HEK293T (cell line): ENCODE data around the gene FRZB.

Experiments used
- BHLHE40 ChIP-seq: fragments of 450-650 bp; IDR thresholded peaks from 2 replicates; pipeline ENCODE4 v1.6.1; 2016; ENCODE audit warnings: mild to moderate bottlenecking, moderate library complexity, borderline replicate concordance
- ELF4 ChIP-seq: fragments of 450-650 bp; IDR thresholded peaks from 2 replicates; pipeline ENCODE4 v1.6.1; 2017; ENCODE audit warnings: antibody characterized with exemption
- FOXA1 ChIP-seq: fragments of 450-650 bp; IDR thresholded peaks from 2 replicates; pipeline ENCODE4 v1.6.1; 2016; ENCODE audit warnings: mild to moderate bottlenecking
- FOXM1 ChIP-seq: fragments of 450-650 bp; IDR thresholded peaks from 2 replicates; pipeline ENCODE4 v1.6.1; 2017; ENCODE audit warnings: mild to moderate bottlenecking, borderline replicate concordance
- HDGF ChIP-seq: fragments of 450-650 bp; IDR thresholded peaks from 2 replicates; pipeline ENCODE4 v1.6.1; 2017; ENCODE audit warnings: antibody characterized with exemption, borderline replicate concordance
- NFRKB ChIP-seq: fragments of 450-650 bp; IDR thresholded peaks from 2 replicates; pipeline ENCODE4 v1.6.1; 2016; ENCODE audit warnings: mild to moderate bottlenecking, moderate library complexity
- SP1 ChIP-seq: fragments of 450-650 bp; IDR thresholded peaks from 2 replicates; pipeline ENCODE4 v1.6.1; 2017
- SUZ12 ChIP-seq: fragments of 450-650 bp; IDR thresholded peaks from 2 replicates; pipeline ENCODE4 v1.6.1; 2016; ENCODE audit warnings: mild to moderate bottlenecking
- TARDBP ChIP-seq: fragments of 450-650 bp; IDR thresholded peaks from 2 replicates; pipeline ENCODE4 v1.6.1; 2016
- ZNF384 ChIP-seq: fragments of 450-650 bp; IDR thresholded peaks from 2 replicates; pipeline ENCODE4 v1.6.1; 2016

DNA sequence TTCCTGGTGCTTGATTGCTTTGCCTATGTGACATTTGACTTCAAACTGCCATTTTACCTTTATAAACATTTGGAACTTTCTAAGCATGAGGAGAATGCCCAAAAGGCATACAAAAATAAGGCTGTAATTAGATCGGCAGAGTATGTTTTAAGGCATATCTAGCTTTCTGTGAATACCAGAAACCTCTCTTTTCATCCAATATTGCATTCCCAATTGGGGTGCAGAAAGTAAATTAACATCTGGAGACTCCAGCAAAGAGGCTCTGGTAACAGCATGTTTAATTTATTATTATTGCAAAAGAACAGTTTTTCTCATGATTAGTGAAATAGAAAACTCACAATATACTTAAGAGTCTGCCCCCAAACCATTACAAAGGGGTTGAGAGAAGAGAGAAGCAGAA is 32.1 kb downstream of the FRZB start:
- no peak for TF ChIP-seq FOXA1
- TF ChIP-seq ELF4, result no peak
- TF ChIP-seq BHLHE40, result no peak
- no peak for TF ChIP-seq NFRKB
- no peak for TF ChIP-seq HDGF
- TF ChIP-seq ZNF384, result no peak
- no peak for TF ChIP-seq FOXM1
- no peak for TF ChIP-seq TARDBP
- TF ChIP-seq SUZ12, result no peak
- TF ChIP-seq SP1, result no peak
